Stimulated activated CD8-positive, alpha-beta memory T cell treated with anti-CD3 and anti-CD28 coated beads, Interleukin-12 subunit alpha, Interleukin-12 subunit beta, amount 100 ng/mL, for 4 hours (primary cell): ENCODE data around the gene STAB1.

Source experiments
- DNase-seq: peaks from one replicate; pipeline ENCODE4 v3.0.0-alpha.2; 2020; ENCODE audit warnings: low read depth

The STAB1 gene

DNA sequence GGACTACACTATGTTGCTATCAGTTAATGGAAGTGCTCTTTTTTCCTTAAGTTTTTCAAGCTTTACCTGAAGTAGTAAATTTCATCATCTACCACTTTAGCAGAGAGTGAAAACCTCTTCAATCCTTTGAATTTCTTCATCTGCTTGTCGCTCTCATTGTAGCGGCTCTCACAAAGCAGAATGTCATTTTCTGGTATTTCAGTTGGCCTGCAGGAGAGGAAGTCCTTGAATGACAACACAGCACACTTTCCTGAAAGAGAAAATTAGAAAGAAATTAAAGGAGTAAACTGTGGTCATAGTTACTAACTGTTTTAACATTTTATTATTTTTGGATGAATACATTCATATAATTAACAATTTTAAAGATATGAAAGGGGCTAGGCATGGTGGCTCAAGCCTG is 68.8 kb downstream of the STAB1 start:
- no peak for DNase-seq

DNA sequence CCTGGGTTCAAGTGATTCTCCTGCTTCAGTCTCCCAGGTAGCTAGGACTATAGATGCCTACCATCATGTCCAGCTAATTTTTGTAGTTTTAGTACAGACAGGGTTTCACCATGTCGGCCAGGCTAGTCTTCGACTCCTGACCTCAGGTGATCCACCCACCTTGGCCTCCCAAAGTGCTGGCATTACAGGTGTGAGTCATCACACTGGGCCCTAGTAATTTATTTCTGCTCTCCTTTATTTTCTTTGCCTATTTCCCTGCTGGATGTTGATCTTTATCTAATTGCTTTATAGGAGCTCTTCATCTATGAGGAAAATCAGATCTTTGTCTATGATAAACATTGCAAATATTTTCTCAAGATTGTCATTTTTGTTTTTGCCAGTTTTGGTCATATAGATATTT is 72.9 kb downstream of the STAB1 start:
- DNase-seq = no peak

DNA sequence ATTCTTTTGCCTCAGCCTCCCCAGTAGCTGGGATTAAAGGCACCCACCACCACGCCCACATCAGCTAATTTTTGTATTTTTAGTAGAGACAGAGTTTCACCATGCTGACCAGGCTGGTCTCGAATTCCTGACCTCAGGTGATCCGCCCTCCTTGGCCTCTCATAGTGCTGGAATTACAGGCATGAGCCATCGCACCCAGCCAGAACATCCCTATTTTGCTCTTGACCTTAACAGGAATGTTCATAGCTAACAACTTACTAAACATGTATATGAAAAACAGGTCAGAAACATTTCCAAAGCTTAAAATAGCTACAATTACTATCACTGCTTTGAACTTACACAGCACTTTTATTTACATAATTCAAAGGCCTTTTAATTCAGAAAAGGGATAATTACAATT is 74.9 kb downstream of the STAB1 start:
- DNase-seq = no peak

DNA sequence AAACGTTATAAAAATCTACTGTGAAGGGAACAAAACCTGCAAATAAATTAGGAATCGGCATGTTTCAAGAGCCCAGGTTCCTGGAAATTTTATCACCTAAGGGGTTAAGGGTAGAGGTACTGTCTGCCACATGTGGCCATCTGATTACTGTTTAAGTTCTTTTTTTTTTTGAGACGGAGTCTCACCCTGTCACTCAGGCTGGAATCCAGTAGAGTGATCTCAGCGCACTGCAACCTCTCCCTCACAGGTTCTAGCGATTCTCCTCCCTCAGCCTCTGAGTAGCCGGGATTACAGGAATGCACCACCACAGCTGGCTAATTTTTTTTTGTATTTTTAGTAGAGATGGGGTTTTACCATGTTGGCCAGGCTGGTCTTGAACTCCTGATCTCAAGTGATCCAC is 77.1 kb downstream of the STAB1 start:
- DNase-seq = no peak
